Fibroblast of mammary gland (primary cell): ENCODE measurements around the gene ACBD3.
A peak's percentile ranks its signal among the peaks of the same experiment; 100 is the strongest.

Source experiments
- DNase-seq: peaks from one replicate; pipeline ENCODE4 v3.0.0-alpha.2; 2010; ENCODE audit warnings: low read depth
- H3K4me3 ChIP-seq: 2 replicates; pipeline ENCODE4 v1.5.1; 2011; ENCODE audit warnings: low read depth, mild to moderate bottlenecking, low read length, moderate library complexity; ENCODE audit not compliant: control insufficient read depth
- CTCF ChIP-seq: conservative IDR thresholded peaks from 2 replicates; pipeline ENCODE4 v1.5.1; 2011; ENCODE audit warnings: low read depth, low read length, inconsistent platforms; ENCODE audit not compliant: control insufficient read depth, insufficient read depth

Gene ACBD3

GRCh38 chr1:226123591-226124471 is 62.7 kb downstream of the ACBD3 start:
- TF ChIP-seq CTCF, result no peak
- no peak overlapping the region for H3K4me3 ChIP-seq
- DNase-seq, result no peak

- no peak for TF ChIP-seq CTCF
- H3K4me3 ChIP-seq, result no peak overlapping the region
- no peak for DNase-seq
Measured at GRCh38 chr1:226123212-226123560, 63.4 kb downstream of the ACBD3 start.

- DNase-seq, result no peak
- no peak for TF ChIP-seq CTCF
- H3K4me3 ChIP-seq, result peak overlapping the region; percentile 53
Measured at GRCh38 chr1:226121587-226122400, 64.7 kb downstream of the ACBD3 start.

GRCh38 chr1:226121049-226121586 is 65.4 kb downstream of the ACBD3 start:
- no peak for TF ChIP-seq CTCF
- DNase-seq, result no peak
- H3K4me3 ChIP-seq, result peak overlapping the region; percentile 9

- H3K4me3 ChIP-seq, result no peak overlapping the region
- no peak for DNase-seq
- TF ChIP-seq CTCF, result no peak
Measured at GRCh38 chr1:226120398-226120797, 66.1 kb downstream of the ACBD3 start.

GRCh38 chr1:226119169-226119568 is 67.4 kb downstream of the ACBD3 start:
- no peak for TF ChIP-seq CTCF
- DNase-seq, result no peak
- no peak overlapping the region for H3K4me3 ChIP-seq
